Endothelial cell of umbilical vein (primary cell): ENCODE data around the gene MEIOSIN.

Experiments used
- EZH2 ChIP-seq: IDR thresholded peaks from 2 replicates; pipeline ENCODE4 v1.6.1; 2012; ENCODE audit warnings: borderline replicate concordance, low read depth, mild to moderate bottlenecking, moderate library complexity, low read length, inconsistent platforms; ENCODE audit not compliant: severe bottlenecking
- FOS ChIP-seq: IDR thresholded peaks from 2 replicates; pipeline ENCODE4 v1.6.1; 2011; ENCODE audit warnings: mild to moderate bottlenecking, low read length, moderate library complexity, borderline replicate concordance; ENCODE audit not compliant: insufficient read depth
- POLR2A ChIP-seq: IDR thresholded peaks from 2 replicates; pipeline ENCODE4 v1.6.1; 2012; ENCODE audit warnings: low read depth, mild to moderate bottlenecking, control low read depth, low read length
- TF ChIP-seq, protein P1 (sequence below), 2 donors: IDR thresholded peaks; 1 replicate in 1 of 2; 2 replicates in 1 of 2; pipeline ENCODE4 v1.5.1; 2011; ENCODE audit warnings: low read length in 2 of 2, mild to moderate bottlenecking in 2 of 2, moderate library complexity in 2 of 2, control low read depth in 1 of 2, inconsistent platforms in 1 of 2, low read depth in 1 of 2; ENCODE audit not compliant: insufficient read depth in 1 of 2; ENCODE audit errors: extremely low read depth in 1 of 2
- TF ChIP-seq, protein P2 (sequence below): IDR thresholded peaks from 2 replicates; pipeline ENCODE4 v1.6.1; 2011; ENCODE audit not compliant: insufficient read depth, insufficient read length

- TF ChIP-seq, protein P1, sequence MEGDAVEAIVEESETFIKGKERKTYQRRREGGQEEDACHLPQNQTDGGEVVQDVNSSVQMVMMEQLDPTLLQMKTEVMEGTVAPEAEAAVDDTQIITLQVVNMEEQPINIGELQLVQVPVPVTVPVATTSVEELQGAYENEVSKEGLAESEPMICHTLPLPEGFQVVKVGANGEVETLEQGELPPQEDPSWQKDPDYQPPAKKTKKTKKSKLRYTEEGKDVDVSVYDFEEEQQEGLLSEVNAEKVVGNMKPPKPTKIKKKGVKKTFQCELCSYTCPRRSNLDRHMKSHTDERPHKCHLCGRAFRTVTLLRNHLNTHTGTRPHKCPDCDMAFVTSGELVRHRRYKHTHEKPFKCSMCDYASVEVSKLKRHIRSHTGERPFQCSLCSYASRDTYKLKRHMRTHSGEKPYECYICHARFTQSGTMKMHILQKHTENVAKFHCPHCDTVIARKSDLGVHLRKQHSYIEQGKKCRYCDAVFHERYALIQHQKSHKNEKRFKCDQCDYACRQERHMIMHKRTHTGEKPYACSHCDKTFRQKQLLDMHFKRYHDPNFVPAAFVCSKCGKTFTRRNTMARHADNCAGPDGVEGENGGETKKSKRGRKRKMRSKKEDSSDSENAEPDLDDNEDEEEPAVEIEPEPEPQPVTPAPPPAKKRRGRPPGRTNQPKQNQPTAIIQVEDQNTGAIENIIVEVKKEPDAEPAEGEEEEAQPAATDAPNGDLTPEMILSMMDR (IDR thresholded peaks at IDR 0.05; ENCODE audit: extremely low read depth in 1 of 2, insufficient read depth in 1 of 2, low read depth in 1 of 2, low read length in 2 of 2) = no peak
- TF ChIP-seq POLR2A (no peak), FOS (no peak), EZH2 (no peak)
- TF ChIP-seq, protein P2, sequence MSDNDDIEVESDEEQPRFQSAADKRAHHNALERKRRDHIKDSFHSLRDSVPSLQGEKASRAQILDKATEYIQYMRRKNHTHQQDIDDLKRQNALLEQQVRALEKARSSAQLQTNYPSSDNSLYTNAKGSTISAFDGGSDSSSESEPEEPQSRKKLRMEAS = no peak
Observed at GRCh38 chr19:45785781-45786532, 52.7 kb downstream of the MEIOSIN start.
